GM10266 (cell line): ENCODE results near the gene PEX14.
"Not testable (repeated sequence)": the region's sequence is repeated elsewhere in the genome, so short reads cannot be mapped to it uniquely, and the experiment has no call there.

Experiments used
- DNase-seq: peaks from one replicate; pipeline ENCODE4 v3.0.0; 2012; ENCODE audit errors: extremely low spot score
- CTCF ChIP-seq: IDR thresholded peaks from 2 replicates; pipeline ENCODE4 v1.5.1; 2012; ENCODE audit warnings: mild to moderate bottlenecking, low read depth; ENCODE audit not compliant: control insufficient read depth, insufficient read depth; ENCODE audit errors: missing control alignments

Gene PEX14

GRCh38 chr1:10497109-10497508, 22.4 kb downstream of the PEX14 start:
- no peak for TF ChIP-seq CTCF
- DNase-seq = no peak

- no peak for TF ChIP-seq CTCF
- DNase-seq = no peak
Observed at GRCh38 chr1:10498231-10498630, 23.5 kb downstream of the PEX14 start.

GRCh38 chr1:10502206-10502605, 27.5 kb downstream of the PEX14 start:
- no peak for TF ChIP-seq CTCF
- DNase-seq = no peak

- no peak for DNase-seq
- TF ChIP-seq CTCF = no peak
Observed at GRCh38 chr1:10504249-10504648, 29.5 kb downstream of the PEX14 start.

- not testable (repeated sequence) for DNase-seq
Observed at GRCh38 chr1:10506046-10506676, 31.4 kb downstream of the PEX14 start.

- TF ChIP-seq CTCF = no peak
- no peak for DNase-seq
Observed at GRCh38 chr1:10506677-10507047, 31.9 kb downstream of the PEX14 start.

GRCh38 chr1:10507111-10507879, 32.5 kb downstream of the PEX14 start:
- no peak for DNase-seq
- TF ChIP-seq CTCF = peak; percentile 82
